K562 (cell line): ENCODE data around the gene CPLX1. TPM values are rescaled to one million over a fixed set of nuclear protein-coding genes. Genes with fewer than 3 reads are reported as not detected.

Source experiments
- ATAC-seq: fragments of 200-7000 bp; cut with Tn5 transposase; 3 replicates; pipeline ENCODE4 v1.9.1; 2020; ENCODE audit warnings: moderate library complexity
- BruUV-seq: library from RNA; stranded (reverse); fragments of 400-500 nt; replicated peaks from 2 replicates; lab custom pipeline; 2021; lab: Mats Ljungman, UMichigan
- CTCF ChIA-PET: fragments of 300-600 bp; formaldehyde crosslinking; extraction: SDS; loops from one replicate; lab custom pipeline; 2021; ENCODE audit warnings: low intra/inter-chr PET ratio; lab: Yijun Ruan, JAX
- POLR2A ChIA-PET: fragments of 300-600, 350-650 bp; sonication (Branson Sonifier 250); formaldehyde crosslinking; extraction: SDS; loops from one replicate; lab custom pipeline; 2021; ENCODE audit warnings: antibody characterized with exemption, inconsistent platforms; lab: Yijun Ruan, JAX
- DNase-seq, 4 experiments: peaks; one replicate each; pipeline versions ENCODE4 v3.0.0 to v3.0.0-alpha.2; 2011 to 2018; ENCODE audit warnings: low spot score in 3 of 4, mixed read lengths in 3 of 4; ENCODE audit errors: extremely low read depth in 1 of 4
- FAIRE-seq: peaks from 2 replicates; lab custom pipeline; 2011; peaks lifted over from hg19 to GRCh38; lab: Jason Lieb, UNC
- H2AFZ ChIP-seq: 2 replicates; pipeline ENCODE4 v1.6.0; 2011; ENCODE audit warnings: low read depth, low read length, control low read depth, inconsistent platforms
- H3K27ac ChIP-seq: fragments of 200-600 bp; 3 replicates; pipeline ENCODE4 v1.8.0; 2011; ENCODE audit warnings: low read depth, mild to moderate bottlenecking, control low read depth, inconsistent platforms, low read length, moderate library complexity, mixed read lengths; ENCODE audit errors: extremely low read depth
- H3K27me3 ChIP-seq, 2 experiments: fragments of 300-600 bp in 1 of 2; 2 replicates in 1 of 2; 3 replicates in 1 of 2; pipeline versions ENCODE4 v1.6.0 to v1.8.0; 2011; ENCODE audit warnings: inconsistent platforms in 2 of 2, low read length in 2 of 2, mild to moderate bottlenecking in 1 of 2, mixed read lengths in 1 of 2, moderate library complexity in 1 of 2; ENCODE audit not compliant: control insufficient read depth in 2 of 2, insufficient read depth in 2 of 2
- H3K36me3 ChIP-seq: fragments of 300-600 bp; 3 replicates; pipeline ENCODE4 v1.8.0; 2011; ENCODE audit warnings: mild to moderate bottlenecking, low read length, inconsistent platforms; ENCODE audit not compliant: control insufficient read depth, insufficient read depth
- H3K4me1 ChIP-seq, 2 experiments: fragments of 200-600 bp in 1 of 2; replicated peaks in 1 of 2; 2 replicates in 1 of 2; 3 replicates in 1 of 2; pipeline versions ENCODE4 v1.5.1 to v1.8.0; 2011; ENCODE audit warnings: inconsistent platforms in 2 of 2, low read length in 2 of 2, mild to moderate bottlenecking in 1 of 2, mixed read lengths in 1 of 2, moderate library complexity in 1 of 2; ENCODE audit not compliant: control insufficient read depth in 2 of 2, insufficient read depth in 2 of 2
- H3K4me2 ChIP-seq: 2 replicates; pipeline ENCODE4 v1.6.1; 2011; ENCODE audit warnings: low read length, control low read depth, inconsistent platforms, mixed read lengths; ENCODE audit not compliant: insufficient read depth
- H3K4me3 ChIP-seq: fragments of 200-600 bp; sonication (generic), shearing (Covaris generic); 2 replicates; pipeline ENCODE4 v1.5.1; 2016; ENCODE audit warnings: control low read depth, inconsistent platforms
- H3K79me2 ChIP-seq: fragments of 200-600 bp; 3 replicates; pipeline ENCODE4 v1.8.0; 2011; ENCODE audit warnings: low read length, inconsistent platforms; ENCODE audit not compliant: control insufficient read depth, insufficient read depth
- H3K9ac ChIP-seq, 2 experiments: 2 replicates each; pipeline versions ENCODE4 v1.6.0 to v1.6.1; 2011; ENCODE audit warnings: low read depth in 2 of 2, low read length in 2 of 2, control low read depth in 1 of 2, inconsistent platforms in 1 of 2, mild to moderate bottlenecking in 1 of 2, mixed read lengths in 1 of 2; ENCODE audit not compliant: insufficient read depth in 1 of 2
- H3K9me1 ChIP-seq: one replicate; pipeline ENCODE4 v1.6.0; 2011; ENCODE audit warnings: inconsistent platforms, mild to moderate bottlenecking, low read length, moderate library complexity; ENCODE audit not compliant: control insufficient read depth, insufficient read depth
- H3K9me3 ChIP-seq: replicated peaks from 2 replicates; pipeline ENCODE4 v1.5.1; 2011; ENCODE audit warnings: low read depth, low read length, inconsistent platforms; ENCODE audit not compliant: control insufficient read depth, insufficient read depth
- H4K20me1 ChIP-seq: replicated peaks from 2 replicates; pipeline ENCODE4 v1.6.1; 2011; ENCODE audit warnings: low read length, inconsistent platforms, mixed read lengths; ENCODE audit not compliant: control insufficient read depth, insufficient read depth
- BACH1 ChIP-seq: fragments of 200-800 bp; sonication (Bioruptor generic); IDR thresholded peaks from 2 replicates; pipeline ENCODE4 v1.6.1; 2016; ENCODE audit warnings: missing genetic modification characterization, missing compliant biosample characterization
- CBX1 ChIP-seq: sonication (generic); IDR thresholded peaks from 2 replicates; pipeline ENCODE4 v1.6.1; 2016; ENCODE audit warnings: antibody characterized with exemption, low read depth, mild to moderate bottlenecking
- CTBP1 ChIP-seq: fragments of 450-650 bp; IDR thresholded peaks from 2 replicates; pipeline ENCODE4 v1.6.1; 2016; ENCODE audit warnings: borderline replicate concordance
- ETS2 ChIP-seq: IDR thresholded peaks from 2 replicates; pipeline ENCODE4 v1.6.1; 2016; ENCODE audit warnings: borderline replicate concordance, missing genetic modification characterization, mild to moderate bottlenecking, moderate library complexity, missing compliant biosample characterization; ENCODE audit not compliant: poor library complexity, severe bottlenecking
- ILK ChIP-seq: fragments of 450-650 bp; IDR thresholded peaks from 2 replicates; pipeline ENCODE4 v1.6.1; 2016; ENCODE audit warnings: missing genetic modification characterization, low read depth, mild to moderate bottlenecking, missing compliant biosample characterization, moderate library complexity, borderline replicate concordance
- MLLT1 ChIP-seq, 2 experiments: fragments of 450-650 bp; IDR thresholded peaks; 2 replicates each; pipeline ENCODE4 v1.6.1; 2016
- ZBTB34 ChIP-seq: fragments of 250-450 bp; sonication (Bioruptor Pico); IDR thresholded peaks from 2 replicates; pipeline ENCODE4 v1.8.0; 2021; ENCODE audit warnings: mild to moderate bottlenecking, moderate library complexity
- ZBTB8A ChIP-seq: fragments of 450-650 bp; IDR thresholded peaks from 2 replicates; pipeline ENCODE4 v1.6.1; 2018; ENCODE audit warnings: mild to moderate bottlenecking, moderate library complexity; ENCODE audit not compliant: partially characterized antibody
- ZFX ChIP-seq: sonication (generic); formaldehyde crosslinking; IDR thresholded peaks from 2 replicates; pipeline ENCODE4 v1.8.0; 2022; ENCODE audit warnings: mild to moderate bottlenecking, missing genetic modification reagents, moderate library complexity
- ZNF165 ChIP-seq: fragments of 250-450 bp; sonication (Bioruptor Pico); IDR thresholded peaks from 2 replicates; pipeline ENCODE4 v1.4.0; 2020; ENCODE audit warnings: borderline replicate concordance
- WGBS: fragments of 100-300 bp; shearing (Covaris generic); methylation state at CpG from one replicate; pipeline ENCODE4 v1.1.6; 2016; ENCODE audit warnings: low coverage, mixed read lengths; ENCODE audit not compliant: insufficient coverage; ENCODE audit errors: missing lambda C conversion rate; 5-methylcytosine and 5-hydroxymethylcytosine counted together
- in situ Hi-C: fragments of 300-500 bp; cut with MboI; formaldehyde crosslinking; loops from 4 replicates; pipeline ENCODE4 v1.15.0; 2018; ENCODE audit warnings: inconsistent platforms, mixed read lengths
- intact Hi-C: fragments of 100-400 bp; cut with micrococcal nuclease; formaldehyde crosslinking; loops from 2 replicates; pipeline ENCODE4 v1.14.2; 2022
- polyA plus RNA-seq, 8 experiments: library from polyadenylated mRNA; depleted of rRNA in 4 of 8; stranded (reverse) in 5 of 8; unstranded in 3 of 8; fragments of >200 nt; fragmentation: Nextera tagmentation in 2 of 8; fragmentation: Illumina TruSeq in 1 of 8; extraction: Ambion mirVana in 2 of 8; extraction: Trizol in 1 of 8; gene quantifications; 2 replicates each; pipeline versions ENCODE4 v1.2.1 to v1.2.3, GENCODE V29; 2011 to 2014; ENCODE audit warnings: inconsistent platforms in 1 of 8, missing spikeins in 1 of 8
- total RNA-seq, 7 experiments: library from RNA; depleted of rRNA in 6 of 7; stranded (reverse); fragments of >200 nt in 6 of 7; fragmentation: Illumina TruSeq in 2 of 7; extraction: Trizol in 2 of 7; gene quantifications; 2 replicates each; pipeline versions ENCODE4 v1.2.1 to v1.2.3, GENCODE V29; 2011 to 2021; ENCODE audit warnings: low replicate concordance in 1 of 7
- TF ChIP-seq, protein P1 (sequence below), 2 experiments: IDR thresholded peaks in 1 of 2; conservative IDR thresholded peaks in 1 of 2; 2 replicates each; pipeline ENCODE4 v1.6.1; 2016; ENCODE audit warnings: low read depth in 2 of 2, mild to moderate bottlenecking in 1 of 2, missing compliant biosample characterization in 1 of 2, missing genetic modification characterization in 1 of 2, moderate library complexity in 1 of 2

The CPLX1 gene
- total and polyA plus RNA-seq, 9 of the 15 experiments (the other 6 are each of a cell fraction or from before 2014, with no cell fraction given): 0.03 to 3.3 (median 0.17) TPM; not detected in 2

- TF ChIP-seq, protein P1, sequence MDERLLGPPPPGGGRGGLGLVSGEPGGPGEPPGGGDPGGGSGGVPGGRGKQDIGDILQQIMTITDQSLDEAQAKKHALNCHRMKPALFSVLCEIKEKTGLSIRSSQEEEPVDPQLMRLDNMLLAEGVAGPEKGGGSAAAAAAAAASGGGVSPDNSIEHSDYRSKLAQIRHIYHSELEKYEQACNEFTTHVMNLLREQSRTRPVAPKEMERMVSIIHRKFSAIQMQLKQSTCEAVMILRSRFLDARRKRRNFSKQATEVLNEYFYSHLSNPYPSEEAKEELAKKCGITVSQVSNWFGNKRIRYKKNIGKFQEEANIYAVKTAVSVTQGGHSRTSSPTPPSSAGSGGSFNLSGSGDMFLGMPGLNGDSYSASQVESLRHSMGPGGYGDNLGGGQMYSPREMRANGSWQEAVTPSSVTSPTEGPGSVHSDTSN (CRISPR knock-in tag; IDR thresholded peaks at IDR 0.05; ENCODE audit: low read depth): no peak
- TF ChIP-seq, protein P1 (tag; conservative IDR thresholded peaks at IDR 0.05; ENCODE audit: low read depth): no peak
Measured at GRCh38 chr4:742096-742741, 83.7 kb downstream of the CPLX1 start (continued).

DNA sequence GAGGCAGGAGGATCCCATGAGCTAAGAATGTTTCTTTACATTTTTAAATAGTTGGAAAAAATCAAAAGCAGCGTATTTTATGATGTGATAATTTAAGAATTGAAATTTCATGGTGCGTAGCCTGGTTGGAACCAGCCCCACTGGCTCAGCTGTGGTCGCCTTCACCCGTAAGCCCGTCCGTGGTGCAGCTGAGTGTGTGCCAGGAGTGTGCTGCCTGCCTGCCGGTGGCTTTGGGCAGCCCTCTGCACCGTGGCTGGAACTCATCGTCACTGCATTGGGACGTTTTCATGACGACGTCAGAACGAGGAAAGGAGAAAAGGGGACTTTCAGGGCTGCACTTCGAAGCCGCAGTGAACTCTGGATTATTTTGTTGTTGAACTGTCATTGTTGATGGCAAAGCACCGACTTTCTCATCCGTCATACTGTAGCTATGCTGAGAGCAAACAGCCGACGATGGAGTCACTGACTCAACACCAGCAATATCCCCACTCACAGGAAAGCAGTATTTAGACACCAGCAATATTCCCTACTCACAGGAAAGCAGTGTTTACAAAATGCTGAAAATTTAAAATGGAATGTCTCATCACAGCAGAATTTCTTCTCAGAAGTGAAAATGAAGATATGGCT is 85.2 kb downstream of the CPLX1 start:
- Histone ChIP-seq H3K36me3 (peaks cover 48% of the 10 kb centered on the region; the same call in 2 of the 3 replicates), H4K20me1 (peaks cover 3% of the 10 kb centered on the region; the same call in 1 of the 2 replicates), H3K27me3 (no peaks in the 10 kb centered on the region), H3K4me1 (peaks cover 0 to 25% of the 10 kb centered on the region in 2 experiments; a peak in 2 of 5 replicates), H3K9me3 (no peaks in the 10 kb centered on the region), H3K27ac (no peak overlapping the region), H3K79me2 (no peaks in the 10 kb centered on the region; the same call in 2 of the 3 replicates), H3K9me1 (no peaks in the 10 kb centered on the region), H2AFZ (no peak overlapping the region), H3K9ac (no peak overlapping the region), H3K4me2 (no peak overlapping the region), H3K4me3 (no peak overlapping the region)
- intact Hi-C loops (loop anchor here (5.0 kb wide), 1 partner anchor 247 kb away; the partner anchor contains the start of gene IDUA), in situ Hi-C loops (no loop called here)
- BruUV-seq: no TSS peak
- no peak for ATAC-seq
- ChIA-PET CTCF (no interaction called here), POLR2A (interaction anchor here (0.5 to 1.3 kb wide), 2 partner anchors 26 to 406 kb away, joined by 3 to 4 read pairs; no protein-coding TSS in a partner anchor)
- DNase-seq: no peak
- FAIRE-seq: peak; percentile 19
- whole genome bisulfite sequencing: 90% methylated on average over 19 of the region's 19 CpGs
- no peak for TF ChIP-seq BACH1 (tag)
- no peak for TF ChIP-seq MLLT1 (IDR thresholded peaks at IDR 0.05)
- no peak for TF ChIP-seq ZNF165 (CRISPR knock-in tag)
- no peak for TF ChIP-seq ZBTB34 (CRISPR knock-in tag)
- TF ChIP-seq ZBTB8A: no peak
- no peak for TF ChIP-seq ETS2 (tag)
- no peak for TF ChIP-seq CBX1
- no peak for TF ChIP-seq ZFX (CRISPR knock-in tag)
- no peak for TF ChIP-seq ILK (tag)
- no peak for TF ChIP-seq CTBP1
